A549 (cell line): ENCODE measurements around the gene SH3RF2. TPM values are rescaled to one million over a fixed set of nuclear protein-coding genes. Genes with fewer than 3 reads are reported as not detected.

ENCODE experiments used
- ATAC-seq, 2 experiments: fragments of 200-7000 bp in 1 of 2; fragments of >200 bp in 1 of 2; cut with Nextera tagmentation in 1 of 2; cut with Tn5 transposase in 1 of 2; 3 replicates each; pipeline versions ENCODE4 v1.8.0 to v1.9.1; 2018 to 2020; ENCODE audit warnings: mild to moderate bottlenecking in 1 of 2, moderate library complexity in 1 of 2
- CTCF ChIA-PET: fragments of 300-600 bp; sonication (Branson Sonifier 250); formaldehyde crosslinking; extraction: SDS; loops from one replicate; lab custom pipeline; 2021; ENCODE audit warnings: antibody characterized with exemption, inconsistent platforms; lab: Yijun Ruan, JAX
- POLR2A ChIA-PET: fragments of 350-600 bp; formaldehyde crosslinking; extraction: SDS; loops from one replicate; lab custom pipeline; 2021; ENCODE audit warnings: antibody characterized with exemption, inconsistent platforms; lab: Yijun Ruan, JAX
- DNase-seq, 2 experiments: peaks; one replicate each; pipeline versions ENCODE4 v3.0.0 to v3.0.0-alpha.2; 2011 to 2016; ENCODE audit warnings: low read depth in 1 of 2, low spot score in 1 of 2
- FAIRE-seq: peaks from 2 replicates; lab custom pipeline; 2011; peaks lifted over from hg19 to GRCh38; lab: Jason Lieb, UNC
- H3K27ac ChIP-seq, 2 experiments: fragments of >200 bp; sonication (Bioruptor Twin); formaldehyde crosslinking; 3 replicates each; pipeline ENCODE4 v1.5.1; 2016 to 2017
- H3K4me1 ChIP-seq: fragments of >200 bp; sonication (Bioruptor Twin); formaldehyde crosslinking; 3 replicates; pipeline ENCODE4 v1.6.1; 2016
- H3K4me2 ChIP-seq: fragments of >200 bp; sonication (Bioruptor Twin); formaldehyde crosslinking; 3 replicates; pipeline ENCODE4 v1.6.1; 2016
- H3K4me3 ChIP-seq: fragments of >200 bp; sonication (Bioruptor Twin); formaldehyde crosslinking; 3 replicates; pipeline ENCODE4 v1.5.1; 2016
- H3K9me3 ChIP-seq: fragments of >200 bp; sonication (Bioruptor Twin); formaldehyde crosslinking; 3 replicates; pipeline ENCODE4 v1.6.1; 2016
- CEBPB ChIP-seq, 2 experiments: fragments of >200 bp in 1 of 2; sonication (Bioruptor Twin) in 1 of 2; formaldehyde crosslinking in 1 of 2; IDR thresholded peaks; 2 replicates each; pipeline ENCODE4 v1.6.1; 2012 to 2016
- EP300 ChIP-seq, 2 experiments: fragments of >200 bp; sonication (Bioruptor Twin); formaldehyde crosslinking; IDR thresholded peaks; 2 replicates in 1 of 2; 3 replicates in 1 of 2; pipeline ENCODE4 v1.6.1; 2016 to 2017
- FOSB ChIP-seq: fragments of 250-450 bp; sonication (Bioruptor Pico); IDR thresholded peaks from 2 replicates; pipeline ENCODE4 v1.5.0; 2020; ENCODE audit warnings: mild to moderate bottlenecking, moderate library complexity
- FOSL2 ChIP-seq, 2 experiments: fragments of 450-650 bp in 1 of 2; fragments of >200 bp in 1 of 2; sonication (Bioruptor Twin) in 1 of 2; formaldehyde crosslinking; IDR thresholded peaks; 2 replicates each; pipeline versions ENCODE4 v1.5.0 to v1.6.1; 2016 to 2020; ENCODE audit warnings: mild to moderate bottlenecking in 1 of 2, moderate library complexity in 1 of 2
- FOXS1 ChIP-seq: fragments of 250-450 bp; sonication (Bioruptor Pico); IDR thresholded peaks from 2 replicates; pipeline ENCODE4 v1.5.0; 2020; ENCODE audit warnings: mild to moderate bottlenecking, moderate library complexity
- GATA3 ChIP-seq: IDR thresholded peaks from 2 replicates; pipeline ENCODE4 v1.6.1; 2012; ENCODE audit warnings: borderline replicate concordance
- HOXB13 ChIP-seq: fragments of 250-450 bp; sonication (Bioruptor Pico); IDR thresholded peaks from 2 replicates; pipeline ENCODE4 v1.5.0; 2020; ENCODE audit warnings: low read depth, mild to moderate bottlenecking, moderate library complexity
- JUN ChIP-seq, 2 experiments: fragments of >200 bp; sonication (Bioruptor Twin); formaldehyde crosslinking; IDR thresholded peaks; 2 replicates in 1 of 2; 3 replicates in 1 of 2; pipeline ENCODE4 v1.6.1; 2016 to 2017
- JUNB ChIP-seq: fragments of >200 bp; sonication (Bioruptor Twin); formaldehyde crosslinking; IDR thresholded peaks from 2 replicates; pipeline ENCODE4 v1.6.1; 2016
- KDM5A ChIP-seq: fragments of 200-600 bp; sonication (generic); IDR thresholded peaks from 2 replicates; pipeline ENCODE4 v1.6.1; 2016; ENCODE audit warnings: antibody characterized with exemption, mild to moderate bottlenecking
- MAZ ChIP-seq: fragments of 150-350 bp; IDR thresholded peaks from 2 replicates; pipeline ENCODE4 v1.6.1; 2014; ENCODE audit warnings: antibody characterized with exemption, low read depth, low read length, borderline replicate concordance
- MYC ChIP-seq: IDR thresholded peaks from 2 replicates; pipeline ENCODE4 v1.6.1; 2012; ENCODE audit warnings: mild to moderate bottlenecking, inconsistent platforms, low read length, improper control_type of control experiment, borderline replicate concordance
- POLR2A ChIP-seq: IDR thresholded peaks from 2 replicates; pipeline ENCODE4 v1.6.1; 2012; ENCODE audit warnings: mild to moderate bottlenecking, low read length
- POLR2AphosphoS2 ChIP-seq: conservative IDR thresholded peaks from 2 replicates; pipeline ENCODE4 v1.6.1; 2012; ENCODE audit warnings: low read length, improper control_type of control experiment, inconsistent platforms
- REST ChIP-seq: fragments of 200-600 bp; sonication (generic); IDR thresholded peaks from 2 replicates; pipeline ENCODE4 v1.6.1; 2016; ENCODE audit warnings: antibody characterized with exemption, mild to moderate bottlenecking, moderate library complexity
- RFX5 ChIP-seq: fragments of 450-650 bp; IDR thresholded peaks from 2 replicates; pipeline ENCODE4 v1.7.1; 2014; ENCODE audit warnings: antibody characterized with exemption, mild to moderate bottlenecking, moderate library complexity
- TP53 ChIP-seq: fragments of 250-450 bp; sonication (Bioruptor Pico); IDR thresholded peaks from 2 replicates; pipeline ENCODE4 v1.5.0; 2021; ENCODE audit warnings: mild to moderate bottlenecking, moderate library complexity
- ZC3H11A ChIP-seq: fragments of 450-650 bp; IDR thresholded peaks from 2 replicates; pipeline ENCODE4 v1.6.1; 2014; ENCODE audit warnings: antibody characterized with exemption, mild to moderate bottlenecking
- ZNF302 ChIP-seq: fragments of 250-450 bp; sonication (Bioruptor Pico); IDR thresholded peaks from 2 replicates; pipeline ENCODE4 v1.9.0; 2021; ENCODE audit warnings: inconsistent platforms, mild to moderate bottlenecking, moderate library complexity
- ZSCAN20 ChIP-seq: fragments of 250-450 bp; sonication (Bioruptor Pico); IDR thresholded peaks from 2 replicates; pipeline ENCODE4 v1.8.0; 2022; ENCODE audit warnings: mild to moderate bottlenecking, moderate library complexity
- whole genome bisulfite sequencing: methylation state at CpG from one replicate; pipeline ENCODE4 v1.1.6; 2017; ENCODE audit errors: missing lambda C conversion rate; 5-methylcytosine and 5-hydroxymethylcytosine counted together
- polyA plus RNA-seq, 4 experiments: library from polyadenylated mRNA; depleted of rRNA in 3 of 4; stranded (reverse); fragments of >200 nt; fragmentation: RNase III in 1 of 4; extraction: RNeasy Plus Mini Kit Qiagen cat#74134 plus additional on column Dnase treatment in 1 of 4; gene quantifications; 2 replicates in 3 of 4; 3 replicates in 1 of 4; pipeline ENCODE4 v1.2.3, GENCODE V29; 2011 to 2017
- TF ChIP-seq, protein P1 (sequence below): fragments of >200 bp; sonication (Bioruptor Twin); formaldehyde crosslinking; IDR thresholded peaks from 3 replicates; pipeline ENCODE4 v1.5.1; 2016
- TF ChIP-seq, protein P2 (sequence below): IDR thresholded peaks from 2 replicates; pipeline ENCODE4 v1.6.1; 2012

SH3RF2 gene
- polyA plus RNA-seq, 2 of the 4 experiments (the other 2 are of a cell fraction), result 4.1 to 6.0 TPM

GRCh38 chr5:145945620-145946111, 9.3 kb downstream of the SH3RF2 start (continued):
- TF ChIP-seq MYC, result no peak
- TF ChIP-seq, protein P1, sequence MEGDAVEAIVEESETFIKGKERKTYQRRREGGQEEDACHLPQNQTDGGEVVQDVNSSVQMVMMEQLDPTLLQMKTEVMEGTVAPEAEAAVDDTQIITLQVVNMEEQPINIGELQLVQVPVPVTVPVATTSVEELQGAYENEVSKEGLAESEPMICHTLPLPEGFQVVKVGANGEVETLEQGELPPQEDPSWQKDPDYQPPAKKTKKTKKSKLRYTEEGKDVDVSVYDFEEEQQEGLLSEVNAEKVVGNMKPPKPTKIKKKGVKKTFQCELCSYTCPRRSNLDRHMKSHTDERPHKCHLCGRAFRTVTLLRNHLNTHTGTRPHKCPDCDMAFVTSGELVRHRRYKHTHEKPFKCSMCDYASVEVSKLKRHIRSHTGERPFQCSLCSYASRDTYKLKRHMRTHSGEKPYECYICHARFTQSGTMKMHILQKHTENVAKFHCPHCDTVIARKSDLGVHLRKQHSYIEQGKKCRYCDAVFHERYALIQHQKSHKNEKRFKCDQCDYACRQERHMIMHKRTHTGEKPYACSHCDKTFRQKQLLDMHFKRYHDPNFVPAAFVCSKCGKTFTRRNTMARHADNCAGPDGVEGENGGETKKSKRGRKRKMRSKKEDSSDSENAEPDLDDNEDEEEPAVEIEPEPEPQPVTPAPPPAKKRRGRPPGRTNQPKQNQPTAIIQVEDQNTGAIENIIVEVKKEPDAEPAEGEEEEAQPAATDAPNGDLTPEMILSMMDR, result no peak

DNA sequence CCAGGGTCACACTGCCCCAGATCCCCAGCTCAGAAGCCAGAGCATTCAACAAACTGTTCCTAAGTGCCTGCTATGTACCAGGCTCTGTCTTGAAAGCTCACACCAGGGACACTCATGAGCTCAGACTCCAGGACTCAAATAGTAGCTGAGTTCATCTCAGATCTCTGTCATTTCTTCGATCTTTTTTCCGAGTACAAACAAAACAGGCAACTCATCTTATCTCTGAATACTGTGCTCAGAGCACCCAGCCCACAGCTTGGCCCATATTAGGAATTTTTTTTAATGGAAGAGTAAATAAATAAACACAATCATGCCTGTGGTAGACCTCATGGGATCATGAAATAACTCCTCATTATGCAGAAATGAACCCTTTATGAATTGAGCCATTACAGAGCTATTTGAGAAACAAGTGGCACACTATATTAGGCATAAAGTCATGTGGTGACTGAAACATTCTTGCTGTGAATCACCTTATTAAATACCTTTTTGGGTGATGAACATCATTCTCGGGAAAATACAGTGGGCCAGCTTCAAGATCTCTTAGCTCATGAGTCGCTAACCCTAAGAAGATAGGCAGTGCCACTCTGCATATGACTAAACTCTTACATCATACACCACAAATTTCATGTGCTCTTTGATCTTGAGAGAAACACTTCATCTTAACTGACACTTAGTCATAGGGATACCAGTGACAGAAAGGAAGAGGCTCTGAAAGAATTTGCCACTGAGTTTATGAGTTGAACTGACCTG, 9.9 kb downstream of the SH3RF2 start:
- CTCF ChIA-PET, result interaction anchor here (0.8 to 1.9 kb wide), 4 partner anchors 28 to 105 kb away, joined by 3 to 4 read pairs (median 4); no protein-coding TSS in a partner anchor
- Histone ChIP-seq H3K9me3 (no peaks in the 10 kb centered on the region), H3K4me3 (no peak overlapping the region), H3K4me2 (peak overlapping the region; percentile 56), H3K4me1 (peaks cover 59% of the 10 kb centered on the region), H3K27ac (peak overlapping the region; percentile 28 to 75)
- ATAC-seq, result peak; percentile 69 to 77
- POLR2A ChIA-PET, result interaction anchor here (0.9 to 1.0 kb wide), 2 partner anchors 17 to 21 kb away, joined by 3 read pairs; no protein-coding TSS in a partner anchor
- WGBS, result 32% methylated on average over 4 of the region's 4 CpGs
- peak; percentile 41 to 66 for DNase-seq
- FAIRE-seq, result peak; percentile 77
- TF ChIP-seq JUN (IDR thresholded peaks at IDR 0.05), result peak in 1 of 2 experiments; percentile 37; a peak in 1 of 5 replicates
- TF ChIP-seq FOSL2 (IDR thresholded peaks at IDR 0.05), result peak; percentile 73
- TF ChIP-seq FOSL2 (CRISPR knock-in tag; IDR thresholded peaks at IDR 0.05), result peak; percentile 52
- TF ChIP-seq HOXB13 (CRISPR knock-in tag), result no peak
- TF ChIP-seq, protein P2, sequence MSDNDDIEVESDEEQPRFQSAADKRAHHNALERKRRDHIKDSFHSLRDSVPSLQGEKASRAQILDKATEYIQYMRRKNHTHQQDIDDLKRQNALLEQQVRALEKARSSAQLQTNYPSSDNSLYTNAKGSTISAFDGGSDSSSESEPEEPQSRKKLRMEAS, result 0 out of 2 replicates have a peak, but pooled peaks have one; percentile 26
- peak; percentile 71 for TF ChIP-seq JUNB
- no peak for TF ChIP-seq RFX5
- no peak for TF ChIP-seq POLR2A
- TF ChIP-seq ZNF302, result no peak
- no peak for TF ChIP-seq ZSCAN20 (CRISPR knock-in tag)
- peak; percentile 7 to 18; a peak in 1 of 4 replicates for TF ChIP-seq CEBPB (IDR thresholded peaks at IDR 0.05)
- no peak for TF ChIP-seq FOSB
- no peak for TF ChIP-seq TP53 (CRISPR knock-in tag)

DNA sequence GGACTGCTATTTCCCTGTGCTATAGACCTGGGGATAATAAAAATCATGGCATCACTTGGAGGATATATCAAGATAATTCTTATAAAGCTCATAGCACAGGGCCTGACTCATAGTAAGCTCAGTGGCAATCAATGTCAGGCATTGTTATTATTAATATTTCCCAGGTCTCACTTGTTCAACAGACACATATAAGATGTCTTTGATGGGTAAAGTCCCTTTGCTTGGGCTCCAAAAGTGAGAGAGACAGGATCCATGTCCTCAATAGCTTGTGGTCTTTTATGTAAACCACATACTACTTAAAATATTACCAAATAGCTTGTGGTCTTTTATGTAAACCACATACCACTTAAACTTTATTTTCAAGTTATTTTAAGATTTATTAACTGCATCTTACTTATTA, 11.2 kb downstream of the SH3RF2 start:
- no peak for ATAC-seq
- Histone ChIP-seq H3K4me3 (no peak overlapping the region), H3K27ac (peak overlapping the region in 1 of 2 experiments; percentile 55; a peak in 3 of 6 replicates), H3K4me2 (peak overlapping the region; percentile 56), H3K9me3 (no peaks in the 10 kb centered on the region), H3K4me1 (peaks cover 48% of the 10 kb centered on the region)
- no peak for FAIRE-seq
- DNase-seq, result no peak
- ChIA-PET POLR2A (no interaction called here), CTCF (interaction anchor here (0.8 kb wide), 1 partner anchor 39 kb away, joined by 3 read pairs; no protein-coding TSS in a partner anchor)
- TF ChIP-seq GATA3 (no peak), FOXS1 (CRISPR knock-in tag) (no peak), POLR2AphosphoS2 (no peak), REST (no peak), KDM5A (no peak), HOXB13 (CRISPR knock-in tag) (no peak), ZC3H11A (no peak), MAZ (no peak), EP300 (IDR thresholded peaks at IDR 0.05) (no peak)
